Measurements from ENCODE around the gene ALDH1B1. TPM values are rescaled to one million over a fixed set of nuclear protein-coding genes. Genes with fewer than 3 reads are reported as not detected.
A peak's percentile ranks its signal among the peaks of the same experiment; 100 is the strongest.

ALDH1B1 gene
- total and polyA plus RNA-seq, 2 of the 13 experiments (the other 11 are each of a cell fraction or from before 2014, with no cell fraction given): 45.1 to 125 TPM

GRCh38 chr9:38443181-38443580 lies 50.7 kb downstream of the ALDH1B1 start (continued):
- TF ChIP-seq KIAA2018 (CRISPR knock-in tag; IDR thresholded peaks at IDR 0.05; ENCODE audit: borderline replicate concordance) (no peak), ZNF556 (CRISPR knock-in tag; IDR thresholded peaks at IDR 0.05; ENCODE audit: borderline replicate concordance) (no peak), ZNF629 (CRISPR knock-in tag; conservative IDR thresholded peaks at IDR 0.05) (no peak), ZBTB42 (CRISPR knock-in tag; IDR thresholded peaks at IDR 0.05) (no peak), ZNF792 (CRISPR knock-in tag; IDR thresholded peaks at IDR 0.05) (no peak; the same call in 1 of the 2 replicates), ZMYM3 (CRISPR knock-in tag; IDR thresholded peaks at IDR 0.05) (no peak), TFE3 (CRISPR knock-in tag; IDR thresholded peaks at IDR 0.05) (peak; percentile 53; the same call in 1 of the 2 replicates), SMC3 (IDR thresholded peaks at IDR 0.05; ENCODE audit: low read length) (no peak), ZNF10 (CRISPR knock-in tag; IDR thresholded peaks at IDR 0.05; ENCODE audit: borderline replicate concordance, low read depth) (no peak), KAT2B (IDR thresholded peaks at IDR 0.05; ENCODE audit: borderline replicate concordance, low read depth, low read length) (no peak), CERS6 (CRISPR knock-in tag; IDR thresholded peaks at IDR 0.05) (no peak), ZNF331 (CRISPR knock-in tag; IDR thresholded peaks at IDR 0.05) (no peak), ZNF281 (CRISPR knock-in tag; IDR thresholded peaks at IDR 0.05; ENCODE audit: borderline replicate concordance) (no peak), HBP1 (CRISPR knock-in tag; IDR thresholded peaks at IDR 0.05; ENCODE audit: low read depth) (no peak), SRSF4 (IDR thresholded peaks at IDR 0.05; ENCODE audit: low read depth, low read length, poor library complexity, severe bottlenecking) (no peak)

Data from HepG2 (cell line).